ENCODE results near the gene UBE3B.
"Not testable (repeated sequence)": the region's sequence is repeated elsewhere in the genome, so short reads cannot be mapped to it uniquely, and the experiment has no call there.

The UBE3B gene

GRCh38 chr12:109473006-109473405, 4.4 kb upstream of the UBE3B start:
- DNase-seq (ENCODE audit: low read depth in 2 of 2), result no peak

GRCh38 chr12:109473526-109474270, 3.7 kb upstream of the UBE3B start:
- not testable (repeated sequence) for DNase-seq (ENCODE audit: low read depth in 2 of 2)

- no peak for DNase-seq (ENCODE audit: low read depth in 2 of 2)
Observed at GRCh38 chr12:109475121-109475520, 2.3 kb upstream of the UBE3B start.

GRCh38 chr12:109475993-109476806, 1.2 kb upstream of the UBE3B start:
- DNase-seq (ENCODE audit: low read depth in 2 of 2), result no peak

- no peak for DNase-seq (ENCODE audit: low read depth in 2 of 2)
Observed at GRCh38 chr12:109476807-109477184, 638 bp upstream of the UBE3B start.

- DNase-seq (ENCODE audit: low read depth in 2 of 2), result no peak
Observed at GRCh38 chr12:109477963-109478315, 505 bp downstream of the UBE3B start.

- no peak for DNase-seq (ENCODE audit: low read depth in 2 of 2)
Observed at GRCh38 chr12:109479761-109480160, 2.3 kb downstream of the UBE3B start.

- no peak for DNase-seq (ENCODE audit: low read depth in 2 of 2)
Observed at GRCh38 chr12:109480356-109480755, 2.9 kb downstream of the UBE3B start.

- DNase-seq (ENCODE audit: low read depth in 2 of 2), result no peak
Observed at GRCh38 chr12:109481863-109482262, 4.4 kb downstream of the UBE3B start.

GRCh38 chr12:109482491-109482890, 5.1 kb downstream of the UBE3B start:
- no peak for DNase-seq (ENCODE audit: low read depth in 2 of 2)

GRCh38 chr12:109482894-109483293, 5.5 kb downstream of the UBE3B start:
- no peak for DNase-seq (ENCODE audit: low read depth in 2 of 2)

- no peak for DNase-seq (ENCODE audit: low read depth in 2 of 2)
Observed at GRCh38 chr12:109483346-109483745, 5.9 kb downstream of the UBE3B start.

GRCh38 chr12:109485201-109485600, 7.8 kb downstream of the UBE3B start:
- no peak for DNase-seq (ENCODE audit: low read depth in 2 of 2)

- DNase-seq (ENCODE audit: low read depth in 2 of 2), result no peak
Observed at GRCh38 chr12:109487181-109488050, 10.0 kb downstream of the UBE3B start.

- DNase-seq (ENCODE audit: low read depth in 2 of 2), result no peak
Observed at GRCh38 chr12:109488051-109488665, 10.7 kb downstream of the UBE3B start.

- DNase-seq (ENCODE audit: low read depth in 2 of 2), result no peak
Observed at GRCh38 chr12:109489016-109489954, 11.9 kb downstream of the UBE3B start.

- no peak for DNase-seq (ENCODE audit: low read depth in 2 of 2)
Observed at GRCh38 chr12:109489955-109490565, 12.6 kb downstream of the UBE3B start.

- no peak for DNase-seq (ENCODE audit: low read depth in 2 of 2)
Observed at GRCh38 chr12:109491671-109492070, 14.2 kb downstream of the UBE3B start.

GRCh38 chr12:109492371-109492770, 14.9 kb downstream of the UBE3B start:
- no peak for DNase-seq (ENCODE audit: low read depth in 2 of 2)

GRCh38 chr12:109493090-109493489, 15.7 kb downstream of the UBE3B start:
- no peak for DNase-seq (ENCODE audit: low read depth in 2 of 2)
